ENCODE results near the gene IGF2R. TPM values are rescaled to one million over a fixed set of nuclear protein-coding genes. Genes with fewer than 3 reads are reported as not detected.
"Not testable (repeated sequence)": the region's sequence is repeated elsewhere in the genome, so short reads cannot be mapped to it uniquely, and the experiment has no call there.

IGF2R gene
- polyA plus RNA-seq, 1 donor, result 81.5 TPM

GRCh38 chr6:160134779-160135547 lies 166.1 kb downstream of the IGF2R start:
- H3K4me3 ChIP-seq (ENCODE audit: low read length), result no peak overlapping the region
- H3K9me3 ChIP-seq (ENCODE audit: control insufficient read depth, low read depth, low read length), result no peaks in the 10 kb centered on the region
- H3K4me1 ChIP-seq (ENCODE audit: control insufficient read depth, insufficient read depth, low read length), result peaks cover 47% of the 10 kb centered on the region
- H3K27me3 ChIP-seq (ENCODE audit: control insufficient read depth, insufficient read depth, low read length), result no peaks in the 10 kb centered on the region
- H3K36me3 ChIP-seq (ENCODE audit: control insufficient read depth, insufficient read depth, low read length), result no peaks in the 10 kb centered on the region
- peak; percentile 56 to 86 for DNase-seq
- peak overlapping the region; percentile 70 for H3K27ac ChIP-seq (ENCODE audit: low read length)
- no CpG with 5 or more reads among the region's 6 CpGs for WGBS (ENCODE audit: insufficient coverage, low lambda C conversion rate)

- no peaks in the 10 kb centered on the region for H3K36me3 ChIP-seq (ENCODE audit: control insufficient read depth, insufficient read depth, low read length)
- no peaks in the 10 kb centered on the region for H3K27me3 ChIP-seq (ENCODE audit: control insufficient read depth, insufficient read depth, low read length)
- no peaks in the 10 kb centered on the region for H3K9me3 ChIP-seq (ENCODE audit: control insufficient read depth, low read depth, low read length)
- H3K4me1 ChIP-seq (ENCODE audit: control insufficient read depth, insufficient read depth, low read length), result peaks cover 47% of the 10 kb centered on the region
- WGBS (ENCODE audit: insufficient coverage, low lambda C conversion rate), result no CpG with 5 or more reads among the region's 21 CpGs
- peak overlapping the region; percentile 70 for H3K27ac ChIP-seq (ENCODE audit: low read length)
- no peak overlapping the region for H3K4me3 ChIP-seq (ENCODE audit: low read length)
- peak in 1 of 2 donors; percentile 55 for DNase-seq
These were observed 167.2 kb downstream of the IGF2R start for GRCh38 chr6:160135907-160136655.

- Histone ChIP-seq H3K4me3 (ENCODE audit: low read length) (no peak overlapping the region), H3K4me1 (ENCODE audit: control insufficient read depth, insufficient read depth, low read length) (peaks cover 47% of the 10 kb centered on the region), H3K27ac (ENCODE audit: low read length) (no peak overlapping the region), H3K36me3 (ENCODE audit: control insufficient read depth, insufficient read depth, low read length) (no peaks in the 10 kb centered on the region), H3K9me3 (ENCODE audit: control insufficient read depth, low read depth, low read length) (no peaks in the 10 kb centered on the region), H3K27me3 (ENCODE audit: control insufficient read depth, insufficient read depth, low read length) (no peaks in the 10 kb centered on the region)
- WGBS (ENCODE audit: insufficient coverage, low lambda C conversion rate), result 100% methylated on average over 1 of the region's 12 CpGs
- no peak for DNase-seq
These were observed 168.5 kb downstream of the IGF2R start for GRCh38 chr6:160137130-160137988.

DNA sequence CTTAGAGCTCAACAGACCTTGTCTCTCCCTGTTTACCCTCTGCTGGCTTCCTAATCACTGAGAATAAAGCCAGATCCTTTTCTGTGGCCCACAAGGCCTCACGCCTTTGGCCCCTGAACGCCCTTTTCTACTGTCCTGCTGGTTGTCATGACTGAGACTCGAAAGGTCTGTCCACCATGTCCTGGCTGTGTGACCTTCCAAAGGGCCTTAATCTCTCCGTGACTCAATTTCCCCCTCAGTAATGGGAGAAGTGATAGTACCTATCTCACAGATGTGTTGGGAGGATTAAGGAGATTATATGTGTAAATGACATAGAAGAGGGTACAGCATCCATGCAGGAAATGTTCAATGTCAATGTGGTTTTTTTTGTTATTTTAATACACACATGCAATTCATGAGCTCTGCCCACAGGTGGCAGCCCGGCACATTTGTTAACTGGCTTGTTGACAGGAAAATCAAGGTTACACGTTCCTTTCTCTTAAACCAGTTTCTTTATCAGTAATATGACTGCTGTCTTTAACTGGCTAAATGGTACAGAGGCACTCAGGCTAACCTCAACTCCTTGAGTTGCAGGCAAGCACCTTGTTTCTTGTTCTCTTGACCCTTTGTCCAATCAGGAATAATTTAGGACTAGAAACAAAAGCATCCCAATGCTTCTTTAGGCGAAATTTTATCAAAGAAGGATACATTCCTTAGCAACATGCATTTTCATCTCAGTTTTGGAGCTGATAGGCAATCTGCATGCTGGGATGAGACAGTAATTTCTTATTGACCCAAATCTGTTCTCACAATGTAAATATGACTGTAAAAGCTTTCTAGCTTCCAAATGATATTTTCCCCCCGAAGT lies 169.3 kb downstream of the IGF2R start:
- Histone ChIP-seq H3K27ac (ENCODE audit: low read length) (no peak overlapping the region), H3K9me3 (ENCODE audit: control insufficient read depth, low read depth, low read length) (no peaks in the 10 kb centered on the region), H3K4me3 (ENCODE audit: low read length) (no peak overlapping the region), H3K27me3 (ENCODE audit: control insufficient read depth, insufficient read depth, low read length) (no peaks in the 10 kb centered on the region), H3K4me1 (ENCODE audit: control insufficient read depth, insufficient read depth, low read length) (peaks cover 47% of the 10 kb centered on the region), H3K36me3 (ENCODE audit: control insufficient read depth, insufficient read depth, low read length) (no peaks in the 10 kb centered on the region)
- DNase-seq, result peak; percentile 44 to 73
- WGBS (ENCODE audit: insufficient coverage, low lambda C conversion rate), result no CpG with 5 or more reads among the region's 8 CpGs

- Histone ChIP-seq H3K9me3 (ENCODE audit: control insufficient read depth, low read depth, low read length) (no peaks in the 10 kb centered on the region), H3K4me1 (ENCODE audit: control insufficient read depth, insufficient read depth, low read length) (peaks cover 47% of the 10 kb centered on the region), H3K36me3 (ENCODE audit: control insufficient read depth, insufficient read depth, low read length) (no peaks in the 10 kb centered on the region), H3K27ac (ENCODE audit: low read length) (no peak overlapping the region), H3K27me3 (ENCODE audit: control insufficient read depth, insufficient read depth, low read length) (no peaks in the 10 kb centered on the region), H3K4me3 (ENCODE audit: low read length) (no peak overlapping the region)
- DNase-seq, result no peak
- no CpG with 5 or more reads among the region's 13 CpGs for WGBS (ENCODE audit: insufficient coverage, low lambda C conversion rate)
These were observed 170.0 kb downstream of the IGF2R start for GRCh38 chr6:160138839-160139419.

DNA sequence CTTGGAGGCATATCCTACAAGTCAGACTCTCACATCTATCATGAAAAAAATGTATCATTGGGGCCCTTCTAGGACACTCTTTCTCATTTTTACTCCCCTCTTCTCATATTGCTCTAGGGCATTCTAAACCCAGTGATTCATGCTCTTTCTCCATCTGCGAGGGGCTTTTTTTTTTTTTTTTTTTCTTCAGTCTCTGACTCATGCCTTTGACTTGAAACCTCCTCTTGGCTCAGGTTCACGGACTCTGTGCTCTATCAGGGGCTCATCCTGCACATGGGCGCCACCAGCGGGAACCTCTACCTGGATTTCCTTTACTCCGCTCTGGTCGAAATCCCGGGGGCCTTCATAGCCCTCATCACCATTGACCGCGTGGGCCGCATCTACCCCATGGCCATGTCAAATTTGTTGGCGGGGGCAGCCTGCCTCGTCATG lies 170.6 kb downstream of the IGF2R start:
- Histone ChIP-seq H3K27ac (ENCODE audit: low read length) (no peak overlapping the region), H3K4me1 (ENCODE audit: control insufficient read depth, insufficient read depth, low read length) (peaks cover 46% of the 10 kb centered on the region), H3K36me3 (ENCODE audit: control insufficient read depth, insufficient read depth, low read length) (no peaks in the 10 kb centered on the region), H3K27me3 (ENCODE audit: control insufficient read depth, insufficient read depth, low read length) (no peaks in the 10 kb centered on the region), H3K9me3 (ENCODE audit: control insufficient read depth, low read depth, low read length) (no peaks in the 10 kb centered on the region), H3K4me3 (ENCODE audit: low read length) (no peak overlapping the region)
- WGBS (ENCODE audit: insufficient coverage, low lambda C conversion rate), result 77% methylated on average over 2 of the region's 12 CpGs
- DNase-seq, result no peak

DNA sequence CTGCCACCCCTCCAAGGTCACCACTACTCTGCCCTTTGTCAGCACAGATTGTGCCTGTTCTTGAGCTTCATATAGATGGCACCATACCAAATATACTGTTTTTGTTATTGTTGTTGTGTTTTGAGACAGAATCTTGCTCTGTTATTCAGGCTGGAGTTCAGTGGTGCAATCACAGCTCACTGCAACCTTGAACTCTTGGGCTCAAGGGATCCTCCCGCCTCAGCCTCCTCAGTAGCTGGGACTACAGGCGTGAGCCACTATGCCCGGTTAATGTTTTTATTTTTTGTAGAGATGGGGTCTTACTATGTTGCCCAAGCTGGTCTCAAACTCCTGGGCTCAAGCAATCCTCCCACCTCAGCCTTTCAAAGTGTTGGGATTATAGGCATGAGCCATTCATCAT lies 171.6 kb downstream of the IGF2R start:
- H3K4me1 ChIP-seq (ENCODE audit: control insufficient read depth, insufficient read depth, low read length), result peaks cover 35% of the 10 kb centered on the region
- not testable (repeated sequence) for H3K27me3 ChIP-seq (ENCODE audit: control insufficient read depth, insufficient read depth, low read length); DNase-seq; H3K36me3 ChIP-seq (ENCODE audit: control insufficient read depth, insufficient read depth, low read length); H3K4me3 ChIP-seq (ENCODE audit: low read length); H3K9me3 ChIP-seq (ENCODE audit: control insufficient read depth, low read depth, low read length); H3K27ac ChIP-seq (ENCODE audit: low read length)
- no CpG with 5 or more reads among the region's 3 CpGs for WGBS (ENCODE audit: insufficient coverage, low lambda C conversion rate)

GRCh38 chr6:160141001-160141726 lies 172.3 kb downstream of the IGF2R start:
- Histone ChIP-seq H3K27ac (ENCODE audit: low read length) (no peak overlapping the region), H3K4me3 (ENCODE audit: low read length) (no peak overlapping the region), H3K9me3 (ENCODE audit: control insufficient read depth, low read depth, low read length) (no peaks in the 10 kb centered on the region), H3K36me3 (ENCODE audit: control insufficient read depth, insufficient read depth, low read length) (peaks cover 2% of the 10 kb centered on the region), H3K4me1 (ENCODE audit: control insufficient read depth, insufficient read depth, low read length) (peaks cover 29% of the 10 kb centered on the region), H3K27me3 (ENCODE audit: control insufficient read depth, insufficient read depth, low read length) (no peaks in the 10 kb centered on the region)
- no peak for DNase-seq
- WGBS (ENCODE audit: insufficient coverage, low lambda C conversion rate), result no CpG with 5 or more reads among the region's 5 CpGs

DNA sequence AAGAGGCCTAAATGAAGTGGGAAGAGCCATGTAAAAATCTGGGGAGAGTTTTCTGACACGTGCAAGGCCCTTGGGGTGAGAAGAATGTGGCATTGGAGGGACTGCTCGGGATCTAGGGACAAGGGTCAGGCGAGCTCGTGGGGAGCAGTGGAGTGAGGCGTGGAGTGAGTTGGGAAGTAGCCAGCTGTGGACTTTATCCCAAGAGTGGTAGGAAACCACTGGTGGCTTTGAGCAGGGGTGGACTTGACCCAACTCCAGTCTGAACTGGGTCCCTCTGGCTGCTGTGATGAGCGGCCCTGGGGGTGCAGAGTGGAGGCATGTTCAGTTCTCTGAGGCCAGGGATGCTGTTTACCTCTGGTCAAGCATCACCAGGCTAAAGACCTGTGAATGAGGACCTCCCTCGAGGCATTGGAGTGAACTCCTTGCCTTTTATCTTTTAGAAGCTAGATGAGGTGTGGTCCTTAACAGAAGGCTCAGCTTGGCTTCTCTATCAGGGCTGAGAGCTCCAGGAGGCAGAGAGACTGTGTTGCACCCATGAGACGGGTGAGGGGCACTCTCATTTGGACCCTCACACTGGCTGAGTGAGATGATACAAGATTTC lies 173.3 kb downstream of the IGF2R start:
- H3K27me3 ChIP-seq (ENCODE audit: control insufficient read depth, insufficient read depth, low read length), result no peaks in the 10 kb centered on the region
- H3K4me1 ChIP-seq (ENCODE audit: control insufficient read depth, insufficient read depth, low read length), result peaks cover 18% of the 10 kb centered on the region
- DNase-seq, result no peak
- peaks cover 2% of the 10 kb centered on the region for H3K36me3 ChIP-seq (ENCODE audit: control insufficient read depth, insufficient read depth, low read length)
- WGBS (ENCODE audit: insufficient coverage, low lambda C conversion rate), result no CpG with 5 or more reads among the region's 8 CpGs
- H3K27ac ChIP-seq (ENCODE audit: low read length), result no peak overlapping the region
- H3K4me3 ChIP-seq (ENCODE audit: low read length), result no peak overlapping the region
- H3K9me3 ChIP-seq (ENCODE audit: control insufficient read depth, low read depth, low read length), result no peaks in the 10 kb centered on the region
